Skeletal muscle tissue (tissue), 4 donors: ENCODE data around the gene EXOC4. TPM values are rescaled to one million over a fixed set of nuclear protein-coding genes. Genes with fewer than 3 reads are reported as not detected.

Experiments
- H3K27ac ChIP-seq: one replicate; pipeline ENCODE4 v1.7.0; 2013; ENCODE audit warnings: mild to moderate bottlenecking, low read depth, low read length, inconsistent platforms
- H3K27me3 ChIP-seq, 3 donors: one replicate each; pipeline ENCODE4 v1.7.0; 2013; ENCODE audit warnings: low read length in 3 of 3; ENCODE audit not compliant: control insufficient read depth in 3 of 3, insufficient read depth in 3 of 3
- H3K36me3 ChIP-seq, 3 donors: one replicate each; pipeline ENCODE4 v1.7.0; 2013; ENCODE audit warnings: low read length in 3 of 3; ENCODE audit not compliant: control insufficient read depth in 3 of 3, insufficient read depth in 3 of 3
- H3K4me1 ChIP-seq, 3 donors: one replicate each; pipeline ENCODE4 v1.7.0; 2013; ENCODE audit warnings: low read length in 3 of 3, mild to moderate bottlenecking in 3 of 3; ENCODE audit not compliant: control insufficient read depth in 3 of 3, insufficient read depth in 3 of 3
- H3K4me3 ChIP-seq, 3 donors: one replicate each; pipeline ENCODE4 v1.7.0; 2013; ENCODE audit warnings: low read length in 3 of 3
- H3K9ac ChIP-seq, 3 donors: one replicate each; pipeline ENCODE4 v1.7.0; 2013; ENCODE audit warnings: low read length in 3 of 3, mild to moderate bottlenecking in 3 of 3, moderate library complexity in 2 of 3, low read depth in 1 of 3
- H3K9me3 ChIP-seq, 3 donors: one replicate each; pipeline ENCODE4 v1.7.0; 2013; ENCODE audit warnings: low read length in 3 of 3; ENCODE audit not compliant: control insufficient read depth in 3 of 3
- total RNA-seq: library from RNA; depleted of rRNA; stranded (reverse); fragments of >200 nt; gene quantifications from one replicate; pipeline ENCODE4 v1.2.3, GENCODE V29; 2014
- donor health status: Osteomylitis.

Gene EXOC4
- total RNA-seq, 1 donor from 2014 or later: 129 TPM

- Histone ChIP-seq H3K27me3 (no peaks in the 10 kb centered on the region), H3K27ac (no peak overlapping the region), H3K36me3 (no peaks in the 10 kb centered on the region), H3K4me1 (no peaks in the 10 kb centered on the region), H3K4me3 (no peak overlapping the region), H3K9ac (no peak overlapping the region), H3K9me3 (no peaks in the 10 kb centered on the region)
Observed at GRCh38 chr7:133724148-133724547, 471.3 kb downstream of the EXOC4 start.

DNA sequence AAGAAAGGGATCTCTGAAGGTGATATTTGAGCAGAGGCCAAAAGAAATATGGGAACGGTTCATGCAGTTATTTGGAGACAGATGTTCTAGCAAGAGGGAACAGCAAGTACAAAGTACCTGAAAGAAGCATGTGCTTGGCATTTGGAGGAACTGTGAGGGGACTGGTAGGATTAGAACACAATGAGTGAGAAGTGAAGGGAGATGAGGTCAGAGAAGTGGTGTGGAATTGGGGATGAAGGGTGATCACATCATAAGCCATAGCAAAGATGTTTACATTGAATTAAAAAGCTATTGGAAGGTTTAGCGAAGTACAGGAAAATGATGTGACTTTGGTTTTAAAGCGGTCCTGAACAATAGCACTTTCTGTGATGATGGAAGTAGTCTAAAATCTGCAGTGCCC, 471.8 kb downstream of the EXOC4 start:
- H3K27ac ChIP-seq: no peak overlapping the region
- H3K9me3 ChIP-seq: no peaks in the 10 kb centered on the region

GRCh38 chr7:133727476-133728214, 474.8 kb downstream of the EXOC4 start:
- no peaks in the 10 kb centered on the region for H3K36me3 ChIP-seq
- H3K4me1 ChIP-seq: no peaks in the 10 kb centered on the region
- H3K27ac ChIP-seq: no peak overlapping the region
- H3K9ac ChIP-seq: no peak overlapping the region
- no peaks in the 10 kb centered on the region for H3K9me3 ChIP-seq
- no peak overlapping the region for H3K4me3 ChIP-seq
- H3K27me3 ChIP-seq: no peaks in the 10 kb centered on the region

More for the DNA sequence above, 471.8 kb downstream of the EXOC4 start:
- H3K4me1 ChIP-seq: no peaks in the 10 kb centered on the region
- H3K9ac ChIP-seq: no peak overlapping the region
- no peaks in the 10 kb centered on the region for H3K27me3 ChIP-seq
- H3K4me3 ChIP-seq: no peak overlapping the region
- H3K36me3 ChIP-seq: no peaks in the 10 kb centered on the region

GRCh38 chr7:133730360-133730759, 477.5 kb downstream of the EXOC4 start:
- no peaks in the 10 kb centered on the region for H3K4me1 ChIP-seq
- no peak overlapping the region for H3K27ac ChIP-seq
- H3K36me3 ChIP-seq: no peaks in the 10 kb centered on the region
- no peaks in the 10 kb centered on the region for H3K27me3 ChIP-seq
- no peak overlapping the region for H3K9ac ChIP-seq
- no peaks in the 10 kb centered on the region for H3K9me3 ChIP-seq
- no peak overlapping the region for H3K4me3 ChIP-seq

- Histone ChIP-seq H3K9ac (no peak overlapping the region), H3K4me1 (no peaks in the 10 kb centered on the region), H3K27ac (no peak overlapping the region), H3K27me3 (no peaks in the 10 kb centered on the region), H3K9me3 (no peaks in the 10 kb centered on the region), H3K36me3 (no peaks in the 10 kb centered on the region), H3K4me3 (no peak overlapping the region)
Observed at GRCh38 chr7:133733401-133733800, 480.5 kb downstream of the EXOC4 start.

- no peaks in the 10 kb centered on the region for H3K4me1 ChIP-seq
- H3K27ac ChIP-seq: no peak overlapping the region
- no peaks in the 10 kb centered on the region for H3K27me3 ChIP-seq
- no peaks in the 10 kb centered on the region for H3K9me3 ChIP-seq
- no peaks in the 10 kb centered on the region for H3K36me3 ChIP-seq
- no peak overlapping the region for H3K9ac ChIP-seq
- no peak overlapping the region for H3K4me3 ChIP-seq
Observed at GRCh38 chr7:133735222-133735621, 482.3 kb downstream of the EXOC4 start.

GRCh38 chr7:133739817-133740216, 486.9 kb downstream of the EXOC4 start:
- H3K4me1 ChIP-seq: no peaks in the 10 kb centered on the region
- no peaks in the 10 kb centered on the region for H3K27me3 ChIP-seq
- no peaks in the 10 kb centered on the region for H3K9me3 ChIP-seq
- no peak overlapping the region for H3K27ac ChIP-seq
- H3K9ac ChIP-seq: no peak overlapping the region
- no peak overlapping the region for H3K4me3 ChIP-seq
- H3K36me3 ChIP-seq: no peaks in the 10 kb centered on the region

DNA sequence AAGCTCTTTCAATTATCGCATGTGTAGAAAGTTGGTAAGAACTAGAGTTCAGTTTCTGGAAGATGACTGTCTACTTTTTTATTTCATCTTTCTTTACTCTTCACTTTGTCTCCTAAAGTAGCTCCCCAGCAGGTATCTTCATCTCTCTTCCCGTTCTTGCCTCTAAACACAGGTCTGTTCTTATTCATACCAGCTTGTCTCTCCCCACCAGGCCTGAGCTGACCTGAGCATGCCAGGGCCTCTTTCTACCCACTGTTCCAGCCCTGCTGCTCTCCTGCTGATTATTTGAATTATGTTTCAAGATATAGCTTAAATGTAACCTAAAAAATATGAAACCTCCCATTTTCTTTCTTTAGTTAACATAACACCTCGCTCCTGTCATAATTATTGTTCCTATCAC, 488.2 kb downstream of the EXOC4 start:
- Histone ChIP-seq H3K27me3 (no peaks in the 10 kb centered on the region), H3K4me1 (no peaks in the 10 kb centered on the region), H3K4me3 (no peak overlapping the region), H3K27ac (no peak overlapping the region), H3K9me3 (no peaks in the 10 kb centered on the region), H3K9ac (no peak overlapping the region), H3K36me3 (no peaks in the 10 kb centered on the region)

DNA sequence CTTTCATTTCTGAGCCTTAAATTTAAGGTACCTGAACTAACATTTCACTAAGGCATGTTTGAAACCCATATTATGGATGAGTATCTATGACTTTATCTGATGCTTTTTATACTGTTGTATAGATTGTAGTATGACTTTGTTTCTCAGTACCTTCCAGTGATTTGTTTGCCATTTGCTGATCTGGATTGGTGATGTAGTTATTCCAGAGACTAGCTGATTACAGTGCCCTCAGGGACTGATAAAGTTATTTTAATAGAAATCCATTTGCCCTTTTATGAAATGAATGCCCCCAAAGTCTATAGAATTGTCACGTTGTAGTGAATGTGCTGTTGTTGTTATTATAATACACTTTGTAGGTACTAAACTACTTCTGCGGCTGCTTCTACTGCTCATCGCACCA, 488.8 kb downstream of the EXOC4 start:
- Histone ChIP-seq H3K27ac (no peak overlapping the region), H3K4me1 (no peaks in the 10 kb centered on the region), H3K9ac (no peak overlapping the region), H3K9me3 (no peaks in the 10 kb centered on the region), H3K36me3 (no peaks in the 10 kb centered on the region), H3K4me3 (no peak overlapping the region), H3K27me3 (no peaks in the 10 kb centered on the region)

- Histone ChIP-seq H3K4me3 (no peak overlapping the region), H3K27me3 (no peaks in the 10 kb centered on the region), H3K4me1 (no peaks in the 10 kb centered on the region), H3K27ac (no peak overlapping the region), H3K9ac (no peak overlapping the region), H3K36me3 (no peaks in the 10 kb centered on the region), H3K9me3 (no peaks in the 10 kb centered on the region)
Observed at GRCh38 chr7:133742709-133743538, 490.0 kb downstream of the EXOC4 start.
